ENCODE data around the gene SELPLG.
"Not testable (repeated sequence)": the region's sequence is repeated elsewhere in the genome, so short reads cannot be mapped to it uniquely, and the experiment has no call there.

The SELPLG gene

DNA sequence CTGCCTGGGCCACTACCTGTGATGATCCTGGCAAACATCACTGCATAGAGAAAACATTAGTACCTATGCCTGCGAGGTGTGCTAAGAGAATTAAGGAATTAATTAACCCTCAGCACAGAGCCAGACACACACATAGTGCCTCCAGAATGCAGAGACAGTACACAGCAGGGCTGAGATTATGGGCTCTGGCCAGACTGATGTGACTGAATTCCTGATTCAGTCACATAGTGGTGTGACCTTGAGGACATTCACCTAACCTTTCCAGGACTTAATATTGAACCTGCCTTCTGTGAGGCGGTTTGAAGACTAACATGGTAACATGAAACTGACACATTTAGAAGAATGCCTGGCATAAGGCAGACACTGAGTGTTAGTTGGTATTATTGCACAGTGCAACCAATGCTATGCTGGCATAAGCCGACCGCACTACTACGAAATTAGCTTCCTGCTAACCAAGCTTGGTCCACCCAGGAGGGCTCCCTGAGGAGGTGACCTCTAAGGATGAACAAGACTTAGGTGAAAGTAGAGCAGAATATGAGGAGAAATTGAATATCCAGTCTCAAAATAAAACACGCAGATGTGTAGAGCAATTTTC, 32.0 kb upstream of the SELPLG start:
- no peak for FAIRE-seq
- TF ChIP-seq, protein P1, sequence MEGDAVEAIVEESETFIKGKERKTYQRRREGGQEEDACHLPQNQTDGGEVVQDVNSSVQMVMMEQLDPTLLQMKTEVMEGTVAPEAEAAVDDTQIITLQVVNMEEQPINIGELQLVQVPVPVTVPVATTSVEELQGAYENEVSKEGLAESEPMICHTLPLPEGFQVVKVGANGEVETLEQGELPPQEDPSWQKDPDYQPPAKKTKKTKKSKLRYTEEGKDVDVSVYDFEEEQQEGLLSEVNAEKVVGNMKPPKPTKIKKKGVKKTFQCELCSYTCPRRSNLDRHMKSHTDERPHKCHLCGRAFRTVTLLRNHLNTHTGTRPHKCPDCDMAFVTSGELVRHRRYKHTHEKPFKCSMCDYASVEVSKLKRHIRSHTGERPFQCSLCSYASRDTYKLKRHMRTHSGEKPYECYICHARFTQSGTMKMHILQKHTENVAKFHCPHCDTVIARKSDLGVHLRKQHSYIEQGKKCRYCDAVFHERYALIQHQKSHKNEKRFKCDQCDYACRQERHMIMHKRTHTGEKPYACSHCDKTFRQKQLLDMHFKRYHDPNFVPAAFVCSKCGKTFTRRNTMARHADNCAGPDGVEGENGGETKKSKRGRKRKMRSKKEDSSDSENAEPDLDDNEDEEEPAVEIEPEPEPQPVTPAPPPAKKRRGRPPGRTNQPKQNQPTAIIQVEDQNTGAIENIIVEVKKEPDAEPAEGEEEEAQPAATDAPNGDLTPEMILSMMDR (IDR thresholded peaks at IDR 0.05; ENCODE audit: insufficient read depth, missing control alignments) = no peak
- DNase-seq (ENCODE audit: insufficient read length, low spot score) = no peak

DNA sequence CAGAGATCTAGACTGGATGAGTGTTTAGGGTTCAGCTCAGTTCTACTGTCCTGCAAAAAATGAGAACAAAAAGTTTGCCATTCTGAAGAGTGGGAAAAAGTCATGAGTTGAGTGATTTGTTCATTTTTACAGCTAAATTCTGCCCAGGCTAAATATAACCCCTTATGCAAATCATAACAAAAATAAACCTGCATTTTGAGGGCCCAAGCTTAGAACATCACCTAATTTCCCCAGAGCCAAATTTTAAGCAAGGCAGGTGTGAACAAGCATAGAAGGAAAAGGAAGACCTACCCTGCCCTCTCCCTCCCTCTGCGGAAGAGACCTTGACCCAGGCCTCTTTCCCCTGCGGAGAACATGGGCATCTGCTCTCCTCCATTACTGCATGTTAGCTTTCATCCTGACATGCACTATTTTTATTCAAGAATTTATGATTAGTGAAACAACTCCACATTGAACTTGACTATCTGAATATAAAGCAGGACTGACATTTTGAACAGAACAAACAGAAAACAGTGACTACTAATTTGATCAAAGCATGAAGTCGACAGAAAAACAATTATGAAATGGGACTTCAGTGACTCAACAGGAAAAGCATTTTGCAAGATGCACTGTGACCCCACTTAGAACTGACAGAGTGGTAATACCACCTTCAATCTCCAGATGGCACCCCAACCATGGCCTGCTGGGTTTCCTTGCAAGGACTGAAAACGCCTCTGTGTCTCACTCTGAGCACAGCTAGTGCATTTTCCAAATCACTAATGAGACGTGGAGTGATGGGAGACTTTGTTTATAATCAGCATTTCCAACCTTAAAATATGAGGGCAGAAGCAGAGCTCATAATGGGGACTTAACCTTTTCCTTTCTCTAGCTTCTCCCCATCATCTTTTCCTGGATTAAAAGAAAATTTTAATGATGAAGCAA, 30.9 kb upstream of the SELPLG start:
- TF ChIP-seq, protein P1 (IDR thresholded peaks at IDR 0.05; ENCODE audit: insufficient read depth, missing control alignments) = peak; percentile 87
- DNase-seq (ENCODE audit: insufficient read length, low spot score) (no peak), FAIRE-seq (no peak)

DNA sequence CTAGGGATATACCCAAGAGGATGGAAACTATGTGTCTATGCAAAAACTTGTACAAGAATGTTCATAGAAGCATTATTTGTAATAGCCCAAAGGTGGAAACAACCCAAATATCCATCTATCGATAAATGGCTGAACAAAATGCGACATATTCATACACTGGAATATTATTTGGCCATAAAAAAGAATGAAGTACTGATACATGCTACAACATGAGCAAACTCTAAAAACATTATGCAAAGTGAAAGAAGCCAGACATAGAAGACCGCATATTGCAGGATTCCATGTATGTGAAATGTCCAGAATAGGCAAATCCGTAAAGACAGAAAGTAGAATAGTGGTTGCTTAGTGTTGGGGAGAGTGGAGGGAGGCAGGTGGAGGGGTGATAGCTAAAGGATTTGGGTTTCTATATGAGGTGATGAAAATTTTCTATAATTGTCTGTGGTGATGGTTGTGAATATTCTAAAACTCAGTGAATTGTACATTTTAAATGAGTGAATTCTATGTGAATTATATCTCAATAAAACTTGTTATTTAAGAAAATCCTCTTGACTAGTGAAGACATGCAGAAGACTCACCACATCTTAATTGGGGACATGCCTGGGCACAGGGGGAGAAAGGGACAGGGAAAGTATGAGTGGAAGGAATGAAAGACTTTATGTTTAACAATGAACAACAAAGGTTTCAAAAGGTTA, 29.8 kb upstream of the SELPLG start:
- TF ChIP-seq, protein P1 (IDR thresholded peaks at IDR 0.05; ENCODE audit: insufficient read depth, missing control alignments) = no peak
- no peak for FAIRE-seq

DNA sequence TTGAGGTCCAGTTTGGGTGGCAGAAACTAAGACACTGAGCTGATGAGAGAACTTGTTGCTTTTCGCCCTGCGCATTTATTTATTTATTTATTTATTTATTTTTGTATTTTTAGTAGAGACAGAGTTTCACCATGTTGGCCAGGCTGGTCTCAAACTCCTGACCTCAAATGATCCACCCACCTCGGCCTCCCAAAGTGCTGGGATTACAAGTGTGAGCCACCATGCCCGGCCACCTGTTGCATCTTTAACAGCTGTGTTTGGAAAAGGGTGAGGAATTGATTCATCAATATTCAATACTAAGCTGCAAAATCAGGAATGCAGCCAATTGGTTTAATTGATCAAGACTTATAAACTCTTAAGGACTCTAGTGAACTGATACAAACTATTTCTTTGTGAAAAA, 24.4 kb upstream of the SELPLG start:
- FAIRE-seq; DNase-seq (ENCODE audit: insufficient read length, low spot score): not testable (repeated sequence)

More for the DNA sequence above, 29.8 kb upstream of the SELPLG start:
- DNase-seq (ENCODE audit: insufficient read length, low spot score) = no peak

DNA sequence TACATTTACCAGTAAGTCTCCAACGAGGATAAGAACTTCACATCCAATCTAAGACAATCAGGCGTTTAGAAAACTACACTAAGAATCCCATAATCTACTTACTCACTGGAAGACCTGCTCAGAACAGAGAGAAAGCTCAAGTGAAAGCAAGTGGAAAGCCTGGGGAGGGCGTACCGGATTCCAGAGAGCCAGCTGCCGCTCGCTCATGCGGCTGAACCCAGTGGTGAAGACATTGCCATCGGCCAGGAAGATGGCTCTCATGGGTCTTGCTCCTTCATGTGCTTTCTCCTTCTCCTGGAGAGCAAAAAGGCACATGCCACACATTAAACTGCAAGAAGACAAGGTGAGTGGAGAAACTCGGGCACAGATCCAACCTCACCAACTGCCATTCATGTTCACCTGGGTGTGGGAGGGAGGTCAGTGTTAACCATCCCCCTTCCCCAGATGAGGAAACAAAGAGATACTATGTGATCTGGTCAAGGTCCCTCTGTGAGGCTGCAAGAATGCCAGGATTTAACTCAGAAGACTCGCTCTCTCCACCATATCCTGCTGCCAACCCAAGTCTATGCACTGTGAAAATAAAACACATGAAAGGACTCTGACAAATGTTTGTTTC, 23.5 kb upstream of the SELPLG start:
- peak; percentile 72 for DNase-seq (ENCODE audit: insufficient read length, low spot score)
- TF ChIP-seq, protein P1 (IDR thresholded peaks at IDR 0.05; ENCODE audit: insufficient read depth, missing control alignments) = no peak
- FAIRE-seq = no peak

DNA sequence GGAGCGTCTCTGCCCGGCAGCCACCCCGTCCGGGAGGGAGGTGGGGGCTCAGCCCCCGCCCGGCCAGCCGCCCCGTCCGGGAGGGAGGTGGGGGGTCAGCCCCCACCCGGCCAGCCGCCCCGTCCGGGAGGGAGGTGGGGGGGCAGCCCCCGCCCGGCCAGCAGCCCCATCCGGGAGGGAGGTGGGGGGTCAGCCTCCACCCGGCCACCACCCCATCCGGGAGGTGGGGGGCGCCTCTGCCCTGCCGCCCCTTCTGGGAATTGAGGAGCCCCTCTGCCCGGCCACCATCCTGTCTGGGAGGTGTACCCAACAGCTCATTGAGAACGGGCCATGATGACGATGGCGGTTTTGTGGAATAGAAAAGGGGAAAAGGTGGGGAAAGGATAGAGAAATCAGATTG, 22.6 kb upstream of the SELPLG start:
- FAIRE-seq; DNase-seq (ENCODE audit: insufficient read length, low spot score): not testable (repeated sequence)

DNA sequence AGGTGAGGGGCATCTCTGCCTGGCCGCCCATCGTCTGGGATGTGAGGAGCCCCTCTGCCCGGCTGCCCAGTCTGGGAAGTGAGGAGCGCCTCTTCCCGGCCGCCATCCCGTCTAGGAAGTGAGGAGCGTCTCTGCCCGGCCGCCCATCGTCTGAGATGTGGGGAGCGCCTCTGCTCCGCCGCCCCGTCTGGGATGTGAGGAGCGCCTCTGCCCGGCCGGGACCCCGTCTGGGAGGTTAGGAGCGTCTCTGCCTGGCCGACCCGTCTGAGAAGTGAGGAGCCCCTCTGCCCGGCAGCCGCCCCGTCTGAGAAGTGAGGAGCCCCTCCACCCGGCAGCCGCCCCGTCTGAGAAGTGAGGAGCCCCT, 22.1 kb upstream of the SELPLG start:
- FAIRE-seq; DNase-seq (ENCODE audit: insufficient read length, low spot score): not testable (repeated sequence)

DNA sequence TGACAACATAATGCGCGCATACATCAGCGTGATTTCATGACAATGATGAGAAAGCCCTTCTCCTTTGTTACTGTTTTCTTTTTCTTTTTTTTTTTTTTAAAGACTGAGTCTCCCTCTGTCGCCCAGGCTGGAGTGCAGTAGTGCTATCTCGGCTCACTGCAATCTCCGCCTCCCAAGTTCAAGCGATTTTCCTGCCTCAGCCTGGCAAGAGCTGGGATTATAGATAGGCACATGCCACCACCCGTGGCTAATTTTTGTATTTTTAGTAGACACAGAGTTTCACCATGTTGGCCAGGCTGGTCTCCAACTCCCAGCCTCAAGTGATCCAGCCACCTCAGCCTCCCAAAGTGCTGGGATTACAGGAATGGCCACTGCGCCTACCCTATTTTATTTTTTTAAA, 20.9 kb upstream of the SELPLG start:
- DNase-seq (ENCODE audit: insufficient read length, low spot score) = not testable (repeated sequence)

DNA sequence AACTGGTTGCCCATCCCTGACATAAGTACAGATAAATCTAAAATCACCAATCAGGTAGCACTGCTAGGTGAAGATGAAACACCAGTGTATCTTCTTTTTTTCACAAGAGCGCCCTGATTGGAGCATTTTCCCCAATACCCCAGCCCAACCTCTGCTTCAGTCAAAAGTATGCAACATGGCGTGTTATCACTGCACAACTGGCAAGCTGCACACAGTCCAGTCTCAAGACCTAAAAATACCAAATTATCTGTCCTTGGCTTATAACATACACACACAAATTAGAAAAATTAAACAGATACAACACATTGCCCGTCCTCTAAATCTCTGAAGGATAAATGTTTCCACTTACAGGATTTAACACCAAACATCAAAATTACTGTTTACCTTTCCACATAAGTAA, 20.2 kb upstream of the SELPLG start:
- TF ChIP-seq, protein P1 (IDR thresholded peaks at IDR 0.05; ENCODE audit: insufficient read depth, missing control alignments) = no peak
- FAIRE-seq = no peak
- no peak for DNase-seq (ENCODE audit: insufficient read length, low spot score)

More for the DNA sequence above, 20.9 kb upstream of the SELPLG start:
- FAIRE-seq = not testable (repeated sequence)

Measured in D721Med (cell line).